RCC 7860 (cell line): Measurements from ENCODE around the gene CNOT1.
"Not testable (repeated sequence)": the region's sequence is repeated elsewhere in the genome, so short reads cannot be mapped to it uniquely, and the experiment has no call there.

Source experiments
- DNase-seq: peaks from one replicate; pipeline ENCODE4 v3.0.0-alpha.2; 2015; ENCODE audit warnings: low spot score
- FAIRE-seq: peaks from 2 replicates; lab custom pipeline; 2012; peaks lifted over from hg19 to GRCh38; lab: Jason Lieb, UNC

CNOT1 gene

GRCh38 chr16:58638148-58639036 lies 8.8 kb upstream of the CNOT1 start:
- DNase-seq (peak; percentile 49), FAIRE-seq (no peak)

DNA sequence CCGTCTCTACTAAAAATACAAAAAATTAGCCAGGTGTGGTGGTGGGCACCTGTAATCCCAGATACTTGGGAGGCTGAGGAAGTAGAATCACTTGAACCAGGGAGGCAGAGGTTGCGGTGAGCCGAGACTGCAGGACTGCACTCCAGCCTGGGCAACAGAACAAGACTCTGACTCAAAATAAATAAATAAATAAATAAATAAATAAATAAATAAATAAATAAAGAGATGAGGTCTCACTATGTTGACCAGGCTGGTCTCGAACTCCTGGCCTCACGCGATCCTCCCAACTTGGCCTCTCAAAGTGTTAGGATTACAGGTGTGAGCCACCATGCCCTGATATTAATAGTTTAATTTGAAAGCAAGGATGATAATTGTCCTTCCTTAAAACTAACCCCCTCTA lies 7.4 kb upstream of the CNOT1 start:
- DNase-seq, FAIRE-seq: not testable (repeated sequence)

DNA sequence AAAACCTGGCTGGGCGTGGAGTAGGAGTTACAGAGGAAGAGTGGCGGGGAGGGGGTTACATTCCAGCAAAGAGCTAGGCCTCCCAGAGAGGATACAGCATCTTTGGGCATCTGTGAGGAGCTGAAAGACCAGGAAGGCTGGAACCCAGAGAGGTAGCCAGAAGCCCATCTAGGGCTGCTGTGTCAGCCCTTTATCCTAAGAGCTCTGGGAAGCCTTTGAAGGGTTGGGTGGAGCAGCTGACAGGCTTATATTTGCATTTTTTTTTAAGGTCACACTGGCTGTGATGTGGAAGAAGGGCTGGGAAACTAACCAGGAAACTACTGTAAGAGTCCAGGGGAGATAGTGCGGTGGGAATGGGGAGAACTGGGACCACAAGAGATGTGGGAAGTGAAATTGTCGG lies 6.8 kb upstream of the CNOT1 start:
- no peak for DNase-seq

DNA sequence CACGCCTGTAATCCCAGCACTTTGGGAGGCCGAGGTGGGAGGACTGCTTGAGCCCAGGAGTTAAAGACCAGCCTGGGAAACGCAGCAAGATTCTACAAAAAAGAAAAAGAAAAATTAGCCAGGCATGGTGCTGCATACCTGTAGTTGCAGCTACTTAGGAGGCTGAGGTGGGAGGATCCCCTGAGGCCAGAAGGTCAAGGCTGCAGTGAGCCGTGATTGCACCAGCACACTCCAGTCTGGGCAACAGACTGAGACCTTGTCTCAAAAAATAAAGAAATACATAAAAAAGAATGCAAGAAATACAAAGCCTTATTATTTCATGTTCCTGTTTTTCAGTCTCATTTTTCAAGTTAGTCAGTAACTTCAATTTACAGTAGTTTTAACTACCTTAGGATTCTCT lies 5.9 kb upstream of the CNOT1 start:
- FAIRE-seq: no peak
- DNase-seq: no peak

More for the DNA sequence above, 6.8 kb upstream of the CNOT1 start:
- no peak for FAIRE-seq

DNA sequence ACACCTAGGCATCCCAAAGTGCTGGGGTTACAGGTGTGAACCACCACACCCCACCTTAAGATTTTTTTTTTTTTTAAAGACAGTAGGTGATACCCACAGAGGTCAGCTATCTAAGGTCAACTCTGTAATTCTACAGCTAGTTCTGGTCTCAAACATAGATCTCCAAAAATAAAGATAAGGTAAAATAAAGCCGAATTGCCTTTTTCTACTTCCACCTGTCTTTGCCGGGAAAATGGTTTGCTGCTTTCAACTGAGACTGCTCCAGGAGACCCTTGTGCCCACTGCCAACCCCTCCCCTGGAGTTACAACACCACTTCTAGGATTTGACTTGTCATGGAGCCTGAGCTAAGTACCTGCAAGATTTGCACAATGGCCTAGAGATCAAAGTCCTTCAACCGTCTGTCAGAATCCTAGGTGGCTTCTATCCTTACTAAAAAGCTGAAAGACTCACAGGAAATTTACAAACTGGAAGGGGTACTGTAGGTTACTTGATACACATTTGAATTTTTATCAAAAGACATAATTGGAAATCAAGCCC lies 4.7 kb upstream of the CNOT1 start:
- DNase-seq (no peak), FAIRE-seq (no peak)

- DNase-seq (peak; percentile 30), FAIRE-seq (no peak)
Measured at GRCh38 chr16:58628845-58629732, 537 bp downstream of the CNOT1 start.

- no peak for FAIRE-seq
- no peak for DNase-seq
Measured at GRCh38 chr16:58624209-58624608, 5.4 kb downstream of the CNOT1 start.

DNA sequence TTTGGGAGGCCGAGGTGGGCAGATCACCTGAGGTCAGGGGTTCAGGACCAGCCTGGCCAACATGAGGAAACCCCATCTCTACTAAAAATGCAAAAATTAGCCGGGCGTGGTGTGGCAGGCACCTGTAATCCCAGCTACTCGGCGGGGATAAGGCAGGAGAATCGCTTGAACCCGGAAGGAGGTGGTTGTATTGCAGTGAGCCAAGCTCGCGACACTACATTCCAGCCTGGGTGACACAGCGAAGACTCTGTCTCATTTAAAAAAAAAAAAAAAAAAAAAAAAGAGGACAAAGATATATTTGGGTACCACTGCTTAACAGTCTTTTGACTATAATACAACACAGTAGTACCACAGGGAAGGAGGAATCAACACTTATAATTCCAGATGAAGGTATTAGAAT lies 9.2 kb downstream of the CNOT1 start:
- FAIRE-seq (no peak), DNase-seq (no peak)

- FAIRE-seq: no peak
- DNase-seq: no peak
Measured at GRCh38 chr16:58615280-58615679, 14.3 kb downstream of the CNOT1 start.

GRCh38 chr16:58614860-58615259 lies 14.8 kb downstream of the CNOT1 start:
- DNase-seq (no peak), FAIRE-seq (no peak)

- peak; percentile 26 for DNase-seq
Measured at GRCh38 chr16:58614212-58614611, 15.4 kb downstream of the CNOT1 start.

GRCh38 chr16:58612965-58613364 lies 16.7 kb downstream of the CNOT1 start:
- not testable (repeated sequence) for FAIRE-seq, DNase-seq

More at GRCh38 chr16:58614212-58614611, 15.4 kb downstream of the CNOT1 start:
- FAIRE-seq: peak; percentile 45

DNA sequence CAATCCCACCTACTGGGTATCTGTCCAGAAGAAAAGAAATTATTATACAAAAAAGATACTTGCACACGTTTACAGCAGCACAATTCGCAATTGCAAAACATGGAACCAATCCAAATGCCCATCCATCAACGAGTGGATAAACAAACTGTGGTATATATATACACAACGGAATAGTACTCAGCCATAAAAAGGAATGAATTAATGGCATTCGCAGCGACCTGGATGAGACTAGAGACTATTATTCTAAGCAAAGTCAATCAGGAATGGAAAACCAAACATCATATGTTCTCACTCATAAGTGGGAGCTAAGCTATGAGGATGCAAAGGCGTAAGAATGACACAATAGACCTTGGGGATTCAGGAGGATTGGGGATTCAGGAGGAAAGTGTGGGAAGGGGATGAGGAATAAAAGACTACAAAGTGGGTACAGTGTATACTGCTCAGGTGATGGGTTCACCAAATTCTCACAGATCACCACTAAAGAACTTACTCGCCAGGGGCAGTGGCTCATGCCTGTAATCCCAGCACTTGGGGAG lies 21.0 kb downstream of the CNOT1 start:
- FAIRE-seq: no peak
- no peak for DNase-seq

- FAIRE-seq: no peak
- no peak for DNase-seq
Measured at GRCh38 chr16:58605562-58605961, 24.1 kb downstream of the CNOT1 start.

GRCh38 chr16:58591083-58591482 lies 38.5 kb downstream of the CNOT1 start:
- DNase-seq (no peak), FAIRE-seq (no peak)

DNA sequence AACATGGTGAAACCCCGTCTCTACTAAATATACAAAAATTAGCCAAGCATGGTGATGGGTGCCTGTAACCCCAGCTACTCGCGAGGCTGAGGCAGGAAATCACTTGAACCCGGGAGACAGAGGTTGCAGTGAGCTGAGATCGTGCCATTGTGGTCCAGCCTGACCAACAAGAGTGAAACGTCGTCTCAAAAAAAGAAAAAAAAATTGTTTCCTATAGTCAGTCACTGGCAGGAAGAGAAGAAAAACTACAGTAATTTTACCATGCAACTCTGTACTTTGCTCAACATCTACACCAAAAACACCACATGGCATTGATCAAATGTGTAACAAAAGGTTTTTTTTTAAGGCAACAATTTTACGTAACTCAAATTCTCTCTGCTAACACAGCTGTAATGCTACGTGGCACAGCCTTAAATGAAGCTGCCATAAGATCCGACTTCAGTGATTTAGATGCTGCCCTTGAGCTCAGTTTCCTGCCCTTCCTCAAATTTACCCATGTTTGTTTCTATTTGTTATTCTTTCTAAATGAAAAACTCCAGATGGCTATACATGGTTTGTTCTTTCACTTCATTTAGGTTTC lies 40.2 kb downstream of the CNOT1 start:
- DNase-seq (no peak), FAIRE-seq (no peak)

GRCh38 chr16:58588406-58588805 lies 41.2 kb downstream of the CNOT1 start:
- FAIRE-seq: no peak
- no peak for DNase-seq

GRCh38 chr16:58586340-58587030 lies 43.1 kb downstream of the CNOT1 start:
- no peak for DNase-seq
- no peak for FAIRE-seq

DNA sequence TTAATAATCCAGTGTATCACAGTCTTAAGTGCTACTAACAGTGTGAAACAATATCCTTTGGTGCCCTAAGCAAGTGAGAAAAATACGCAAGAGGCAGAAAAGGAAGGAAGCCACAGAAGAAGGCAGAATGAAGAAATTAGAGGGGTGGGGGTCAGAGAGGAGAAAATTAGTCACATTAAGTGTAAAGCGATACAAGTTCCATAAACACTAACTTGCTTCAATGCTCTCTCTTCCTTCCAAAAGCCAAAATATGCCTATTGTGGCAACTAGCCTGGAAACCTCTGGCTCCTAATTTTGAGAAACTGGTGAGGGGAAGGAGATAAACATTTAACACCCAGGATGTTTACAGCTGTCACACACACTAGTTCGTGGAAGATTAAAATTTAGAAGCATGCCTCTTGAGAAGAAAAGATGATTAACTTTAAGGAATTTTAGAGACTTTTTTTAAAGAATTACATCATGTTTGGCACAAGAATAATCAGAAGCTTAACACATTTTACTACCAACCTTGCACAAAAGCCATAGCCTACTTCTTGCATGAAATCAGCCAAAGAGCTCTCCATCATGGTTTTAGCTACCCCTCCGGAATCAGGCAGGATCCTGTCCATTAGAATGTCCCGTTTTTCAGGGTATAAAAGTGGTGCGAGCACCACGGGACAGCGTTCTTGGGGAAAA lies 44.7 kb downstream of the CNOT1 start:
- FAIRE-seq (no peak), DNase-seq (no peak)
